GM12891 (cell line): Measurements from ENCODE around the gene TOPORS.

Experiments
- PAX5 ChIP-seq: IDR thresholded peaks from 2 replicates; pipeline ENCODE4 v1.6.1; 2011; ENCODE audit warnings: low read length, moderate library complexity, mild to moderate bottlenecking; ENCODE audit not compliant: insufficient read depth, severe bottlenecking
- POLR2A ChIP-seq: IDR thresholded peaks from 2 replicates; pipeline ENCODE4 v1.6.1; 2011; ENCODE audit warnings: low read depth, low read length, control low read depth
- POLR2AphosphoS5 ChIP-seq: IDR thresholded peaks from 2 replicates; pipeline ENCODE4 v1.6.1; 2011; ENCODE audit warnings: low read depth, low read length, control low read depth
- POU2F2 ChIP-seq: IDR thresholded peaks from 2 replicates; pipeline ENCODE4 v1.6.1; 2011; ENCODE audit warnings: low read depth, mild to moderate bottlenecking, control low read depth, low read length, moderate library complexity
- SPI1 ChIP-seq: IDR thresholded peaks from 2 replicates; pipeline ENCODE4 v1.6.1; 2011; ENCODE audit warnings: low read depth, low read length, control low read depth
- TAF1 ChIP-seq: IDR thresholded peaks from 2 replicates; pipeline ENCODE4 v1.6.1; 2011; ENCODE audit warnings: low read depth, low read length, control low read depth

DNA sequence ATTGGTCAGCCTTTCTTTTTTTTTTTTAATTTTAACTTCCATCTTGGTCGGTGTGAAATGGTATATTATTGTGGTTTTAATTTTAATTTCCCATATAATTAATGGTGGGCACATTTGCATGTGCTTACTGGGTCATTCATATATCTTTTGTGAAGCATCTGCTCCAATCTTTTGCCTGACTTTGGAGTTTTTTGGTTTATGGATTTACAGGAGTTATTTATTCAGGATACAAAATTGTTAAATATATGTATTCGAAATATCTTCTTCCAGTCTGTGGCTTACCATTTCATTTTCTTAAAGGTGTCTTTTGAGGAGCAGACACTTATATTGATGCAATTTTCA lies 25.7 kb downstream of the TOPORS start:
- TF ChIP-seq POLR2A: no peak
- TF ChIP-seq POLR2AphosphoS5: no peak
- no peak for TF ChIP-seq SPI1
- TF ChIP-seq POU2F2: no peak
- TF ChIP-seq TAF1: no peak
- TF ChIP-seq PAX5: no peak
